Measurements from ENCODE around the gene TBXAS1.

DNA sequence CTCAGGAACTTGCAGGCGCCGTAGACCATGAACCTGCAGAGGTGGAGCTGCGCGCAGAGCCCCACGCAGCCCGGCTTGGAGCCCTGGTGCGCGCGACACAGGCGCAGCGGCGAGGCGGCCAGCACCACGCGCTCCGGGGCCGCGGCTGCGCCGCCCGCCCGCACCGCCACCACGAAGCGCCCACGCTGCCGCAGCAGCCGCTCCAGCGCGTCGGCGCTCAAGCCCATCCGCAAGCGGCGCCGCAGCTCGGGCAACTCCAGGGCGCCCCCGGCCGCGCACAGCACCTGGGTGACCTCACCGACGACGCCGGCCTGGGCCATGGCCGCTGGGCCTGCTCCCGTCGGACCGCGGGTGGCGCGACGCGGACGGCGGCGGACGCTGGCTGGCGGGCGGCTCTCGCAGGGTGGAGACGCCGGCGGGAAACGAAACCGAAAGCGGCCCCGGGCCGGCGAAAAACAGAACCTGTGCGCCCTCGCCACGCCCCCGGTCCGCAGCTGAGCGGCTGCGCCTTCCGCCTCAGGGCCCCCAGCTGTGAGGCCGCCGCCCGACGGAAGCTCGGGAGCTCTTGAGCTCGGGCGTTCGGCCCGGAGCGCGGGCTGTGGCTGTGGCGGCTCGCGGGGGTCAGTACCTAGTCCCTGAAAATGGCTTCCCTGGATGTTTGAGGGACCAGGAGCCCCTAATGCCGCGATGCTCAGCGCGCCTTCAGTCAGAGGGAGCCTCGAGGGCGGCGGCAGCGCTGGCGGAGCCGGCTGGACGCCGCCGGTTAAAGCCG is 233.7 kb downstream of the TBXAS1 start, which contains the start of gene PARP12:
- TF ChIP-seq POLR2A (IDR thresholded peaks at IDR 0.05), result peak; percentile 82
- TF ChIP-seq, protein P1, sequence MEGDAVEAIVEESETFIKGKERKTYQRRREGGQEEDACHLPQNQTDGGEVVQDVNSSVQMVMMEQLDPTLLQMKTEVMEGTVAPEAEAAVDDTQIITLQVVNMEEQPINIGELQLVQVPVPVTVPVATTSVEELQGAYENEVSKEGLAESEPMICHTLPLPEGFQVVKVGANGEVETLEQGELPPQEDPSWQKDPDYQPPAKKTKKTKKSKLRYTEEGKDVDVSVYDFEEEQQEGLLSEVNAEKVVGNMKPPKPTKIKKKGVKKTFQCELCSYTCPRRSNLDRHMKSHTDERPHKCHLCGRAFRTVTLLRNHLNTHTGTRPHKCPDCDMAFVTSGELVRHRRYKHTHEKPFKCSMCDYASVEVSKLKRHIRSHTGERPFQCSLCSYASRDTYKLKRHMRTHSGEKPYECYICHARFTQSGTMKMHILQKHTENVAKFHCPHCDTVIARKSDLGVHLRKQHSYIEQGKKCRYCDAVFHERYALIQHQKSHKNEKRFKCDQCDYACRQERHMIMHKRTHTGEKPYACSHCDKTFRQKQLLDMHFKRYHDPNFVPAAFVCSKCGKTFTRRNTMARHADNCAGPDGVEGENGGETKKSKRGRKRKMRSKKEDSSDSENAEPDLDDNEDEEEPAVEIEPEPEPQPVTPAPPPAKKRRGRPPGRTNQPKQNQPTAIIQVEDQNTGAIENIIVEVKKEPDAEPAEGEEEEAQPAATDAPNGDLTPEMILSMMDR (IDR thresholded peaks at IDR 0.05), result no peak

Data from transverse colon (tissue), 3 donors.